ENCODE results near the gene TAF1A. TPM values are rescaled to one million over a fixed set of nuclear protein-coding genes. Genes with fewer than 3 reads are reported as not detected.

Gene TAF1A
- total RNA-seq, 1 experiment from 2014 or later, result 14.8 TPM

- DNase-seq, result no peak
- H3K4me1 ChIP-seq, result no peaks in the 10 kb centered on the region
- no peaks in the 10 kb centered on the region for H3K9me3 ChIP-seq
- H3K27me3 ChIP-seq (replicated peaks; ENCODE audit: control insufficient read depth, insufficient read depth, low read length), result no peaks in the 10 kb centered on the region
- H3K9me3 Mint-ChIP-seq (ENCODE audit: unreplicated experiment), result peaks cover 12% of the 10 kb centered on the region
- POLR2A ChIA-PET, result no interaction called here
- no peaks in the 10 kb centered on the region for H3K36me3 Mint-ChIP-seq (ENCODE audit: insufficient read depth, unreplicated experiment)
- no peak overlapping the region for H3K27ac Mint-ChIP-seq (ENCODE audit: unreplicated experiment)
- intact Hi-C loops (cut with micrococcal nuclease; ENCODE audit: unreplicated experiment), result no loop called here
- H3K36me3 ChIP-seq (ENCODE audit: control insufficient read depth, insufficient read depth, low read length), result no peaks in the 10 kb centered on the region
- no peaks in the 10 kb centered on the region for H3K4me1 Mint-ChIP-seq (ENCODE audit: low read depth, unreplicated experiment)
- peaks cover 9% of the 10 kb centered on the region for H3K27me3 Mint-ChIP-seq (ENCODE audit: insufficient read depth, unreplicated experiment)
- TF ChIP-seq CTCF (IDR thresholded peaks at IDR 0.05; ENCODE audit: insufficient read depth in 1 of 2, low read depth in 1 of 2, low read length in 1 of 2, severe bottlenecking in 1 of 2, unreplicated experiment in 1 of 2), result no peak
- no peak overlapping the region for H3K4me3 ChIP-seq (ENCODE audit: low read depth, low read length)
- CTCF ChIA-PET, result no interaction called here
- H3K4me3 Mint-ChIP-seq (ENCODE audit: unreplicated experiment), result no peak overlapping the region
- no TSS peak for BruUV-seq (replicated peaks)
These were observed 60.6 kb downstream of the TAF1A start for GRCh38 chr1:222529181-222529580.

DNA sequence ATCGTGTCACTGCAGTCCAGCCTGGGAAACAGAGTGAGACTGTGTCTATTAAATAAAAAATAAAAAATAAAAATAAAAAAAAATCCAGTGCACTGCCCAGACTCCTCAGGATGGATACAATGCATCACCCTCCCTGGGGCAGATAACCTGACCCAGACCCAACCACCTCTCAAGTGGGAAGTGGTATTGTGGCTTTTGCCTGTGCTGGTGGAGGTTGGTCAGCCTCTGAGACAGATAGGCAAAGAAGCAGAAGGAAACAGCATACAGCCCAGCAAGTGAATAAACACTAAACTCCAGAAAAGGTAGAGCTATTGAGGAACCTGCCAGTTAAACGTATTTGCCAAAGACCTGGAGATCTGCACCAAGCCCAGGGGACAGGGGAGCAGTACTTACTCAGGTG, 63.8 kb downstream of the TAF1A start:
- Histone ChIP-seq H3K27me3 (replicated peaks; ENCODE audit: control insufficient read depth, insufficient read depth, low read length) (no peaks in the 10 kb centered on the region), H3K4me3 (ENCODE audit: low read depth, low read length) (no peak overlapping the region), H3K9me3 (no peaks in the 10 kb centered on the region), H3K4me1 (peaks cover 13% of the 10 kb centered on the region), H3K36me3 (ENCODE audit: control insufficient read depth, insufficient read depth, low read length) (no peaks in the 10 kb centered on the region)
- no peak for DNase-seq
- peaks cover 7% of the 10 kb centered on the region for H3K36me3 Mint-ChIP-seq (ENCODE audit: insufficient read depth, unreplicated experiment)
- TF ChIP-seq CTCF (IDR thresholded peaks at IDR 0.05; ENCODE audit: insufficient read depth in 1 of 2, low read depth in 1 of 2, low read length in 1 of 2, severe bottlenecking in 1 of 2, unreplicated experiment in 1 of 2), result no peak
- POLR2A ChIA-PET, result no interaction called here
- peaks cover 12% of the 10 kb centered on the region for H3K9me3 Mint-ChIP-seq (ENCODE audit: unreplicated experiment)
- peaks cover 3% of the 10 kb centered on the region for H3K27me3 Mint-ChIP-seq (ENCODE audit: insufficient read depth, unreplicated experiment)
- CTCF ChIA-PET, result no interaction called here
- no peak overlapping the region for H3K4me3 Mint-ChIP-seq (ENCODE audit: unreplicated experiment)
- peaks cover 12% of the 10 kb centered on the region for H3K4me1 Mint-ChIP-seq (ENCODE audit: low read depth, unreplicated experiment)
- no TSS peak for BruUV-seq (replicated peaks)
- no peak overlapping the region for H3K27ac Mint-ChIP-seq (ENCODE audit: unreplicated experiment)
- intact Hi-C loops (cut with micrococcal nuclease; ENCODE audit: unreplicated experiment), result no loop called here

DNA sequence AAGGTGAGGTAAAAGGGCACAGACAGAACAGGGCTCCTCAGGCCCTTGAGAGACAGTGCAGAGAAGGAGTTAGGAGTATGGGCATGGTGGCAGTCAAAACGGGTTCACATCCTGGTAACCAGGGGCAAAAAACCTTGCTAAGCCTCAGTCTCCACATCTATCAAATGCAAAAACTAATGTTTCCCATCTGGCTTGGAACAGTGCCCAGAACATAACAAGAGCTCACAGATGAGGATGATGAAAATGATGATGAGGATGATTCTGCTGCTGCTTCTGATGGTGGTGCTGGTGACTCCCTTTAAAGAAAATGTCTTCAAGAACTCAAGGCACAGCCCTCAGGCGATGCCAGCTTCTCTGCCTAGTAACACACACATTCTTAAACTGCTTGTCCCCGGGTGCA, 65.9 kb downstream of the TAF1A start:
- intact Hi-C loops (cut with micrococcal nuclease; ENCODE audit: unreplicated experiment), result no loop called here
- Histone ChIP-seq H3K4me3 (ENCODE audit: low read depth, low read length) (no peak overlapping the region), H3K4me1 (peaks cover 17% of the 10 kb centered on the region), H3K27me3 (replicated peaks; ENCODE audit: control insufficient read depth, insufficient read depth, low read length) (no peaks in the 10 kb centered on the region), H3K36me3 (ENCODE audit: control insufficient read depth, insufficient read depth, low read length) (no peaks in the 10 kb centered on the region), H3K9me3 (no peaks in the 10 kb centered on the region)
- ChIA-PET CTCF (no interaction called here), POLR2A (no interaction called here)
- Mint-ChIP-seq H3K27ac (ENCODE audit: unreplicated experiment) (no peak overlapping the region), H3K36me3 (ENCODE audit: insufficient read depth, unreplicated experiment) (peaks cover 7% of the 10 kb centered on the region), H3K4me1 (ENCODE audit: low read depth, unreplicated experiment) (peaks cover 12% of the 10 kb centered on the region), H3K27me3 (ENCODE audit: insufficient read depth, unreplicated experiment) (peaks cover 3% of the 10 kb centered on the region), H3K4me3 (ENCODE audit: unreplicated experiment) (no peak overlapping the region), H3K9me3 (ENCODE audit: unreplicated experiment) (peaks cover 12% of the 10 kb centered on the region)
- BruUV-seq (replicated peaks), result no TSS peak
- DNase-seq, result no peak
- TF ChIP-seq CTCF (IDR thresholded peaks at IDR 0.05; ENCODE audit: insufficient read depth in 1 of 2, low read depth in 1 of 2, low read length in 1 of 2, severe bottlenecking in 1 of 2, unreplicated experiment in 1 of 2), result no peak
